Central memory CD4-positive, alpha-beta T cell (primary cell): Measurements from ENCODE around the gene FRAS1.
"Not testable (repeated sequence)": the region's sequence is repeated elsewhere in the genome, so short reads cannot be mapped to it uniquely, and the experiment has no call there.

ENCODE experiments used
- DNase-seq: peaks from one replicate; pipeline ENCODE4 v3.0.0; 2022

Gene FRAS1

GRCh38 chr4:78171482-78171881, 114.4 kb downstream of the FRAS1 start:
- no peak for DNase-seq

DNA sequence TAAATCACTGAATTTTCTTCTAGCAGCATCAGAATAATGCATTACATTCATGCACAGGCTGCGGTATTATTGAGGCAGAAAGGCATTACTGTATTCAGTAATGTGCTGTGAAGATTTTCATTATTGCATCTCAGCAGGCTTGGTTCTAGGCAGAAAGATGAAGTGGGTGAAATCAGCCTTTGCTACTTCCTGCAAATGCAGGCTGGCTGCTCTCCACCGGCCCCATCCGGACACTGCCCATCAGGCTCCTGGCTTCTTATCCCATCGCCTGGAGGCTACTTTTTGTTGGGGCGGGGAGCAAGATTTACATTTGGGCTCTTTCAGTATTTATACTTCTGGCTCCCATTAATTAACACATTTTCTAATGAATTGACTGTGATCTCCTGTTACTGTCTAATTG, 117.8 kb downstream of the FRAS1 start:
- no peak for DNase-seq

DNA sequence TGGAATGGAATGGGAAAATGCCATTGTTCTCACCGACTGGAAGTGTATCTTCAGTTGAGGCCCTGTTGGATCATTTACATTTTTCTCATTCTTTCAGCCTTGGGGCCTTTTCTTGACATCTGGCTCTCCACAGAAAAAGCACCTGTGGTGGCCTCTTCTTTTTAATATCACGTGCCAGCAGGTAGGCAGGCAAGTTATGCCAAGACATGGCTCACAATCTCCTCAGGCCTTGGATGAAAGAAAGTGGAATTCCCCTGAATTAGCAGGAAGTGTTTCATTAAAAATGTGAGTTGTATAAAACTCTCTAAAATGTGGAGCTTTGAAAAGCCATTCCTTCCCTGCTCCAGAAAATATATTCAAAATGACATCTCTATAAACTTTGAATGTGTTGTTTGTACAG, 122.1 kb downstream of the FRAS1 start:
- no peak for DNase-seq

DNA sequence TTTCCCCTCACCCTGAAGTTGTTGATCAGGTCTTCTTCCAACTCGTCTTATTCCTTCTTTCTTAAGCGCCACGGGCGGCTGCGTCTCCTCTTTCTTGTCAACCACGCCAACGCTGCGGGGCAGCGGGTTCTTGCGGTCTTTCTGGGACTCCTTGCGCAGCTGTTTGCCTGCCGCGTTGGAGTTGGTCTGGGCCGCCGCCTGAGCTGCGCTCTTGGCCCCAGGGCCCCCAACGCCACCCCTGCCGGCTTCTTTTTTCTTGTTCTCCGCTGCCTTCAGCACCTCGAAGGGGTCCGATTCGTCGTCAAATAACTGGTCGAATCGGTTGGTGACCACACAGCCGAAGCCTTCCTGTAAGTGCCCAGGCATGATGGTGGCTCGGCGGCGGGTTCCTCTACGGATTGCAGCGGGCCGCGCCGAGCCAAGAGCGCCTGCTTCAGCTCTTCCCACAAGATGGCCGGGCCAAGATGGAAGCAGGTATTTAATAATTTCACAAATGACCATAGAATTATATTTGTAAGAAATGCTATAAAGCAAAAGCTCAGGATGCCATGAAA, 124.6 kb downstream of the FRAS1 start:
- not testable (repeated sequence) for DNase-seq

DNA sequence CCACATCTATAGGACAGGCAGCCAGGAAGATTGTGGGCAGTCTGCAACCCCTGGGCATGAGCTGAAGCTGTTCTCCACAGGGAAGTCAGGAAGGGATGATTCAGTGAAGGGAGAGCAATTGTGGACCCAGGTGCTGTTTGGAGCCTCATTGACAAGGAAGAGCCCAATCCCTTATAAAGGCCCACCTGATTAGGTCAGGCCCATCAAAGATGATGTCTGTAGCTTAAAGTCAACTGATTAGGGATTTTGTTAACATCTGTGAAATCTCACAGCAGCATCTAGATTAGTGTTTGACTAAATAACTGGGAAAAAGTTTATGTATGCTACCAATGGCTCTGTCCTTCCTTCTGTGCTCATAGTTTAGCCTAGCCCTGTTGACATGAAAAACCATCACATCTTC, 127.5 kb downstream of the FRAS1 start:
- DNase-seq: no peak

DNA sequence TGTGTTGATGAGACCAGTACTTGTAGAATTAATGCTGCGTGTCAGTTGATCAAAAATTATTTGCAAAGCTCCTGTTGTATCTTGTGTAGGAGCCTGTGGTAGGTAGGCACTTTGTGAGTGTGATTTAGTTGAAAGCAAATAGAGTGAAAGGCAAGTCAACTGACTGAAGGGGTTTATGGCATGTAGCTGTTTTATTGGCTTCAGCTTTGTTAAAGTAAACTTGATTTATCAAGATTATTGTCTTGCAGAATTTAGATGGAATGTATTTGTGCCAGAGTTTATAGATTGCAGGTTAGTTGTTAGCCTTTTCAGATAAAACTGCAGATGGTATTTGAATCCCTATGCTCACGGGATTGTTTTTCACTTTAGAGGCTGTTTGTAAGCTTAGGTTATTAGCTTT, 128.0 kb downstream of the FRAS1 start:
- DNase-seq: no peak

DNA sequence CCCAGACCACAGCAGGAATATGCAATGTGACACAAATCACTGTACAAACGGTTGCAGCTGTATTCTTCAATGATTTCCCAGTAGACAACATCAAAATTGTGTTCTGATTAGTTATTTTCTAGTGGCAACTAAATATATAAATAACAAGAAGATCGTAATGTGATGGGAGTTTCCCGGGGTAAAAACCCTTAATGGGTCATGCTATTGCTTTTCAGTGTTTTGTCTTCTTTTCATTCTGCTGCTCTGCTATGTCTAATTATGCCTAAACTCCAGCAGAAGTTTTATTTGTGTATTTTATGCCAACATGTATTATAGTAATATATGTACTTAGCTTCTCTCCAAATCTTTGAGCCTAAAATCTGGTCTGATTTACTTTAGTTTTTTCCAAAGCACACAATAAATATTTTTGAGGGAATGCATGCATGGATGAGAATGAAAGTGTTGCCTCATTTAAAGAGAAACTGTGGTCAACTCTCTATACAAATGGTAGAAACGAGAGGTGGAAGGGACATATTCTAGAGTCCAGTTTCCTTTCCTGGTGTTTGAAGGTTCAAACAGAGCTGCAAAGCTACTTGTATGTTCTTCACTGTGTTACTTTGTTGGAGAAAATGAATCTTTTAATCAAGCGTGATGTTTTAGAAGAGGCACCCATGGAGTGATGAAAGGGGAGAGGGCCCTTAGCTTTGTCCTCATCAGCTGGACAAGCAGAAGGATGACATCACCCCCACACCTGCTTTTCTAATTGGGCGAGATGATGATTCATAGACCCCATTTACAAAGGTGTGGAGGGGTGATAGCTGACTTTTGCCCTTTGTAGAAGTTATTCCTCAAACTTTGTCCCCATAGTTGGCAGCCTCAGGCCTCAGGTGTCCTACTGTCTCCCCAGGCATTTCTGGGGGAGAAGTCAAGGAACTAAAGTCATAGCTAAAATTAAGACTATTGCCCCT, 129.7 kb downstream of the FRAS1 start:
- DNase-seq: no peak

GRCh38 chr4:78190068-78190467, 132.9 kb downstream of the FRAS1 start:
- DNase-seq: no peak

DNA sequence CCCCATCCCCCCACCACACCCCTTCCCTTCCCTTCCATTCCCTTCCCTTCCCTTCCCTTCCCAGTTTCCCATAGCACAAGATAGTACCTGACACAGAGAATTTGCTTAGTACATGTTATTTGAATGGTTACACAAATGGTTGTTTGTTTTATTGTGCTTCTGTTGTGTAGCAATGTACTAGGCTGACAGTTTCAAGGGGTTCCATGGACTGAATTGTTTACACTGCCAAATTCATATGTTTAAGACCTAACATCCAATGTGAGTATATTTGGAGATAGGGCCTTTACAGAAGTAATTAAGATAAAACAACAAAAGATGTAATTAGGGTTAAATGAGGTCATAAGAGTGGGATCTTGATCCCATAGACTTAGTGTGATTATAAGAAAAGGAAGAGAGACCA, 133.5 kb downstream of the FRAS1 start:
- no peak for DNase-seq

- DNase-seq: no peak
These were observed 140.8 kb downstream of the FRAS1 start for GRCh38 chr4:78197947-78198346.

DNA sequence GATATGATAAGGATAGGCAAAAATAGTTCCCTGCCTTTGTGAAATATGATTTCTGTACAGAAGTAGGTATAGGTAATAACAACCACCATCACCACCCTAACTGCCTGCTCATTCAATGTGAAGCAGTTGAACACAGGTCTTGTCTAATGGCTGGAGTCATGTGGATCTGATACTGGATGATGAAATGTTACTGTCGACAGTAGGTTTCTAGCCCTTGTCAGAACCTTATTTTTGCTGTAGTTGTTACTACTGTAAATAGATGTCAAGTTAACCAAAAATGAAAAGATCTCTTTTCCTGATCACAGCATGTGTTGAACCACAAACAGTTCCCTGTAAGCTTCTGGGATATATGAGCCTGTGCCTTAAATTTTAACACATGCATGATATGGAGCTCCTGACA, 142.9 kb downstream of the FRAS1 start:
- no peak for DNase-seq

DNA sequence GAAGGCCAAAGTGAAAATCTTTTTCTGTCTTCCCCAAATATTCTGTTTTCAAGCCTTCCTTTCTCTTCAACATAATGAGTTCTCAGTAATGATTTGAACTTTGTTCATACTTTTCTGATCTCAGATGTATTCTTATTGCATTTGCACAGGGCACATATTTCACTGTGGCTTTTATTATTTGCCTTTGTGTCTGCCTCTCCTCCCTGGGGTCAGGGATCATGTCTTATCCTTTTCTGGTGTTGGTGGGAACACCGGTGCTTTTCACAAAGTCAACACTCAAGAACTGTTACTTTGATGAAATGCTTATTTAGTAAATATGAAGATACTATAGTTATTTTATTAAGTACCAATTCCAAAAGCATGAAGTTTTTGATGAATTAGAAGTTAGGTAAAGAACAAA, 143.8 kb downstream of the FRAS1 start:
- DNase-seq: no peak

GRCh38 chr4:78204176-78204575, 147.1 kb downstream of the FRAS1 start:
- DNase-seq: no peak

- no peak for DNase-seq
These were observed 148.5 kb downstream of the FRAS1 start for GRCh38 chr4:78205591-78205990.

DNA sequence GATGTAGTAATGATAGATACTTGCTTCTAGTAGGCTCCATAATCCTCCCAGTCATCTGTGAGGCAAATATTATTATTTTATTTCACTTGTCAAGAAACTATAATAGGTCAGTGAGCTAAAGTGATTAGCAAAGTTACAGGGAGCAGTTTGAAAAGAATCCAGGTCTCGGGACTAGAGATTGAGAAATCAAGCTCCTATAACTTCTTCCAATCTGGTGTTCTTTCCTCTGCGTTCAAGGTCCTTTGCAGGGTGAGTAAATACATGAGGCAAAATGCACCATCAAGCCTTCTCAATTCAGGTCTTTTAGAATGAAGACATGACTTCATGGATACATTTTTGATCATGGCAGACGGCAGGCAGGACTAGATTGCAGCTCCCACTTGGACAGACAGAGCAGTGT, 150.4 kb downstream of the FRAS1 start:
- no peak for DNase-seq

- no peak for DNase-seq
These were observed 150.8 kb downstream of the FRAS1 start for GRCh38 chr4:78207951-78208350.

GRCh38 chr4:78208896-78209295, 151.8 kb downstream of the FRAS1 start:
- DNase-seq: not testable (repeated sequence)

- DNase-seq: no peak
These were observed 153.7 kb downstream of the FRAS1 start for GRCh38 chr4:78210694-78211410.

GRCh38 chr4:78213218-78213617, 156.1 kb downstream of the FRAS1 start:
- DNase-seq: no peak

- DNase-seq: no peak
These were observed 157.0 kb downstream of the FRAS1 start for GRCh38 chr4:78214078-78214477.

- no peak for DNase-seq
These were observed 160.4 kb downstream of the FRAS1 start for GRCh38 chr4:78217557-78217956.

DNA sequence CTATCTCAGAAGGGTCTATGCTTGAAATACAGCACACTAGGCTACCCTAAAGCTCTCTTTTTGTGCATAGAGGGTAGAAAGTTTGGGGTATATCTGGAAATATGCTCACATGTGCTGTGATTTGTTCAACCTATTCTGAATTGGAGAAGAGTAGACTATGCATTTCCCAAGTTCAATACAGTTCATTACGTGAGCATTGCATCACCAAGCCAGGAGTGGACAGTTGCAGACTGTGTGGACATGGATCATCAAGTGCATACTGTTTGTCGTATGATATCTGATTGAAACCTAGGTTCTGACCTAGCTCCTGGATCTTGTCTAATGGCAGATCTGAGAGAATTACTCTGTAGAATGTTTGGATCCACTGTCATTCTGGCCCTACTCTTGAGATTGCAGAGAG, 161.1 kb downstream of the FRAS1 start:
- DNase-seq: no peak

GRCh38 chr4:78219825-78220224, 162.7 kb downstream of the FRAS1 start:
- no peak for DNase-seq

DNA sequence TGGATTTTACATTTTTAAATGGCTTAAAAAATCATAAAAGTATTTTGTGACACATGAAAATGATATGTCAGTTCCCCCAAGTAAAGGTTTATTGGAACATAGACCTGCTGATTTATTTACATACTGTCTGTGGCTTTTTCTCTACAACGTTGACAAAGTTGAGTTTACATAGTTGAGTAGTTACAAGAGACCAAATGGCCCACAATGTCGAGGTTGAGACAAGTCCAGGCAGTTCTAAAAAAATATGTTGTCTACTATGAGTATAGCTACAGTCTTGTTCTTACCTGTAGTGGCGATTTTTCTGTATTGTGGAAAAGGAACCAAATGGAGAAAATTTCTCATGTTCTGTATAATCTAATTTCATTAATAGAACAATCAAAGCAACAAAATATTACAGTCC, 163.2 kb downstream of the FRAS1 start:
- DNase-seq: no peak
